A673 (cell line): ENCODE data around the gene TAPBPL. TPM values are rescaled to one million over a fixed set of nuclear protein-coding genes. Genes with fewer than 3 reads are reported as not detected.
A peak's percentile ranks its signal among the peaks of the same experiment; 100 is the strongest.

Source experiments
- BruUV-seq: library from RNA; stranded (reverse); fragments of 400-500 nt; replicated peaks from 2 replicates; lab custom pipeline; 2021; lab: Mats Ljungman, UMichigan
- CTCF ChIA-PET: fragments of 300-600 bp; sonication (Branson Sonifier 250); formaldehyde crosslinking; loops from one replicate; lab custom pipeline; 2022; ENCODE audit warnings: antibody characterized with exemption; lab: Charles Lee
- POLR2A ChIA-PET: fragments of 300-600 bp; sonication (Branson Sonifier 250); formaldehyde crosslinking; loops from one replicate; lab custom pipeline; 2022; ENCODE audit warnings: antibody characterized with exemption; ENCODE audit not compliant: low non-redundant PET; lab: Charles Lee
- DNase-seq: peaks from one replicate; pipeline ENCODE4 v3.0.0-alpha.2; 2015; ENCODE audit warnings: low spot score
- H3K27ac ChIP-seq: fragments of 200-600 bp; sonication (generic); 2 replicates; pipeline ENCODE4 v1.5.1; 2016; ENCODE audit warnings: mixed run types, low read depth, mild to moderate bottlenecking, mixed read lengths, antibody characterized with exemption, low read length; ENCODE audit not compliant: poor library complexity, severe bottlenecking
- H3K27me3 ChIP-seq: fragments of 200-600 bp; sonication (generic); replicated peaks from 2 replicates; pipeline ENCODE4 v1.6.1; 2017; ENCODE audit warnings: mixed run types, low read depth, mild to moderate bottlenecking, mixed read lengths, antibody characterized with exemption, low read length; ENCODE audit not compliant: insufficient read depth, poor library complexity
- H3K36me3 ChIP-seq: fragments of 200-600 bp; sonication (generic); 2 replicates; pipeline ENCODE4 v1.6.1; 2016; ENCODE audit warnings: mixed run types, mild to moderate bottlenecking, mixed read lengths, antibody characterized with exemption, low read length; ENCODE audit not compliant: insufficient read depth, poor library complexity, severe bottlenecking
- H3K4me1 ChIP-seq: fragments of 200-600 bp; sonication (generic); 2 replicates; pipeline ENCODE4 v1.6.1; 2017; ENCODE audit warnings: mixed run types, mild to moderate bottlenecking, mixed read lengths, antibody characterized with exemption, low read length; ENCODE audit not compliant: insufficient read depth, poor library complexity, severe bottlenecking
- H3K4me3 ChIP-seq: fragments of 200-600 bp; sonication (generic); 2 replicates; pipeline ENCODE4 v1.5.1; 2016; ENCODE audit warnings: low read depth, mixed run types, mild to moderate bottlenecking, mixed read lengths, low read length; ENCODE audit not compliant: poor library complexity, severe bottlenecking
- H3K9me3 ChIP-seq: fragments of 200-600 bp; sonication (generic); 2 replicates; pipeline ENCODE4 v1.6.1; 2016; ENCODE audit warnings: mixed run types, low read depth, mild to moderate bottlenecking, mixed read lengths, antibody characterized with exemption, low read length; ENCODE audit not compliant: poor library complexity, severe bottlenecking
- CTCF ChIP-seq: fragments of 300-800, 200-600 bp; sonication (generic); conservative IDR thresholded peaks from 2 replicates; pipeline ENCODE4 v1.5.1; 2017; ENCODE audit warnings: low read depth, mild to moderate bottlenecking, antibody characterized with exemption, low read length, moderate library complexity, mixed read lengths
- EZH2 ChIP-seq: fragments of 200-600 bp; sonication (generic); IDR thresholded peaks from 2 replicates; pipeline ENCODE4 v1.6.1; 2017; ENCODE audit warnings: borderline replicate concordance, low read depth, mild to moderate bottlenecking, mixed read lengths, antibody characterized with exemption, low read length; ENCODE audit not compliant: poor library complexity, severe bottlenecking
- intact Hi-C: fragments of 100-400 bp; cut with micrococcal nuclease; formaldehyde crosslinking; loops from one replicate; pipeline ENCODE4 v1.10.0; 2022; ENCODE audit not compliant: unreplicated experiment
- total RNA-seq: library from RNA; stranded (reverse); gene quantifications from 2 replicates; pipeline ENCODE4 v1.2.3, GENCODE V29; 2021

TAPBPL gene
- total RNA-seq, 1 experiment from 2014 or later = 6.9 TPM

- TF ChIP-seq CTCF = no peak
- TF ChIP-seq EZH2 = no peak
- Histone ChIP-seq H3K36me3 (peaks cover 28% of the 10 kb centered on the region), H3K27me3 (no peaks in the 10 kb centered on the region), H3K27ac (peak within 1 kb of the TSS; percentile 97), H3K4me3 (peak within 1 kb of the TSS; percentile 86), H3K4me1 (peaks cover 18% of the 10 kb centered on the region), H3K9me3 (no peaks in the 10 kb centered on the region)
- no TSS peak for BruUV-seq
- ChIA-PET POLR2A (interaction anchor here (0.7 kb wide), 1 partner anchor 41 kb away, joined by 3 read pairs; the partner anchor contains the start of gene GAPDH), CTCF (interaction anchor here (1.0 to 1.5 kb wide), 3 partner anchors 22 to 45 kb away, joined by 3 read pairs; partner anchors contain the start of gene VAMP1)
- intact Hi-C loops = no loop called here
- DNase-seq = peak; percentile 98
Measured at GRCh38 chr12:6492838-6493496, 41.1 kb downstream of the TAPBPL start, which contains the start of gene MRPL51. TSS of gene MRPL51 (minus strand) at chr12:6493262. CDS start at chr12:6493136, 126 bp downstream.

- no peaks in the 10 kb centered on the region for H3K27me3 ChIP-seq
- peak within 1 kb of the TSS; percentile 86 for H3K4me3 ChIP-seq
- peaks cover 35% of the 10 kb centered on the region for H3K36me3 ChIP-seq
- intact Hi-C loops = no loop called here
- BruUV-seq = no TSS peak
- DNase-seq = peak; percentile 99
- TF ChIP-seq CTCF = 0 out of 2 replicates have a peak, but pooled peaks have one; percentile 14
- TF ChIP-seq EZH2 = no peak
- ChIA-PET POLR2A (interaction anchor here (0.7 to 1.0 kb wide), 2 partner anchors 21 to 40 kb away, joined by 3 read pairs; partner anchors contain the start of gene GAPDH), CTCF (interaction anchor here (1.0 to 1.5 kb wide), 3 partner anchors 22 to 44 kb away, joined by 3 read pairs; partner anchors contain the start of gene VAMP1)
- peaks cover 18% of the 10 kb centered on the region for H3K4me1 ChIP-seq
- peak within 1 kb of the TSS; percentile 97 for H3K27ac ChIP-seq
- no peaks in the 10 kb centered on the region for H3K9me3 ChIP-seq
Measured at GRCh38 chr12:6493497-6494257, 41.8 kb downstream of the TAPBPL start, which contains the start of gene NCAPD2. TSS of gene NCAPD2 (plus strand) at chr12:6494102. CDS start at chr12:6495099, 997 bp downstream.

GRCh38 chr12:6494258-6494743 lies 42.5 kb downstream of the TAPBPL start:
- Histone ChIP-seq H3K4me1 (peaks cover 18% of the 10 kb centered on the region), H3K27ac (peak overlapping the region; percentile 97), H3K9me3 (no peaks in the 10 kb centered on the region), H3K36me3 (peaks cover 41% of the 10 kb centered on the region), H3K4me3 (peak overlapping the region; percentile 86), H3K27me3 (no peaks in the 10 kb centered on the region)
- TF ChIP-seq EZH2 (no peak), CTCF (peak; percentile 35; the same call in 1 of the 2 replicates)
- intact Hi-C loops = no loop called here
- ChIA-PET CTCF (interaction anchor here (1.5 kb wide), 1 partner anchor 23 kb away, joined by 3 read pairs; the partner anchor contains the start of gene VAMP1), POLR2A (interaction anchor here (1.0 kb wide), 1 partner anchor 21 kb away, joined by 3 read pairs; no protein-coding TSS in a partner anchor)
- no peak for DNase-seq
- TSS peak; percentile 66 for BruUV-seq
